ENCODE results near the gene NDUFA5. TPM values are rescaled to one million over a fixed set of nuclear protein-coding genes. Genes with fewer than 3 reads are reported as not detected.

NDUFA5 gene
- polyA plus RNA-seq, 1 of the 3 experiments (the other 2 are of a cell fraction) = 10.9 TPM

GRCh38 chr7:123500878-123501489 lies 56.6 kb downstream of the NDUFA5 start:
- Histone ChIP-seq H3K36me3 (replicated peaks in 1 of 2; ENCODE audit: control insufficient read depth in 1 of 2, insufficient read depth in 2 of 2, low read length in 1 of 2) (no peaks in the 10 kb centered on the region), H3K9me2 (no peaks in the 10 kb centered on the region), H3K79me2 (ENCODE audit: insufficient read depth) (no peaks in the 10 kb centered on the region), H2AFZ (ENCODE audit: low read depth) (no peak overlapping the region), H3K4me3 (ENCODE audit: low read depth in 2 of 2, low read length in 1 of 2) (no peak overlapping the region), H3F3A (replicated peaks; ENCODE audit: insufficient read depth) (no peaks in the 10 kb centered on the region), H4K20me1 (ENCODE audit: insufficient read depth) (no peaks in the 10 kb centered on the region), H3K4me1 (ENCODE audit: control insufficient read depth in 1 of 2, insufficient read depth in 2 of 2, low read depth in 1 of 2, low read length in 1 of 2) (no peaks in the 10 kb centered on the region), H3K9me3 (no peaks in the 10 kb centered on the region), H3K4me2 (no peak overlapping the region), H3K27ac (ENCODE audit: low read depth in 2 of 2, low read length in 1 of 2) (no peak overlapping the region), H3K27me3 (ENCODE audit: insufficient read depth) (no peaks in the 10 kb centered on the region), H3K9ac (no peak overlapping the region)
- DNase-seq = no peak
- TF ChIP-seq RCOR1 (IDR thresholded peaks at IDR 0.05; ENCODE audit: low read length) = no peak
- no peak for TF ChIP-seq FOXM1 (IDR thresholded peaks at IDR 0.05; ENCODE audit: low read depth)
- TF ChIP-seq JUND (IDR thresholded peaks at IDR 0.05) = no peak
- TF ChIP-seq TCF12 (IDR thresholded peaks at IDR 0.05) = no peak
- TF ChIP-seq ZBTB33 (IDR thresholded peaks at IDR 0.05; ENCODE audit: borderline replicate concordance, low read depth) = no peak
- TF ChIP-seq RXRA (IDR thresholded peaks at IDR 0.05; ENCODE audit: borderline replicate concordance, low read depth) = no peak
- TF ChIP-seq SIN3A (IDR thresholded peaks at IDR 0.05; ENCODE audit: borderline replicate concordance, low read depth, low read length) = no peak
- TF ChIP-seq MEF2A (IDR thresholded peaks at IDR 0.05; ENCODE audit: borderline replicate concordance, low read depth) = no peak
- TF ChIP-seq ELF1 (IDR thresholded peaks at IDR 0.05) = no peak
- TF ChIP-seq POLR2AphosphoS5 (IDR thresholded peaks at IDR 0.05; ENCODE audit: low read depth, low read length) = no peak
- no peak for TF ChIP-seq RAD21 (IDR thresholded peaks at IDR 0.05; ENCODE audit: low read length)
- TF ChIP-seq MXI1 (IDR thresholded peaks at IDR 0.05; ENCODE audit: low read depth, low read length) = no peak
- WGBS (ENCODE audit: low lambda C conversion rate) = 8% methylated on average over 1 of the region's 1 CpG
- ChIA-PET POLR2A (no interaction called here), CTCF (interaction anchor here (1.0 kb wide), 1 partner anchor 12 kb away, joined by 3 read pairs; no protein-coding TSS in a partner anchor)

GRCh38 chr7:123499211-123499970 lies 58.2 kb downstream of the NDUFA5 start:
- Histone ChIP-seq H3K4me1 (ENCODE audit: control insufficient read depth in 1 of 2, insufficient read depth in 2 of 2, low read depth in 1 of 2, low read length in 1 of 2) (no peaks in the 10 kb centered on the region; a peak in 1 of 4 replicates), H3K27ac (ENCODE audit: low read depth in 2 of 2, low read length in 1 of 2) (no peak overlapping the region), H3K4me2 (no peak overlapping the region), H4K20me1 (ENCODE audit: insufficient read depth) (no peaks in the 10 kb centered on the region), H3K9me2 (no peaks in the 10 kb centered on the region), H3K79me2 (ENCODE audit: insufficient read depth) (no peaks in the 10 kb centered on the region), H3K9me3 (no peaks in the 10 kb centered on the region), H3F3A (replicated peaks; ENCODE audit: insufficient read depth) (no peaks in the 10 kb centered on the region), H3K27me3 (ENCODE audit: insufficient read depth) (no peaks in the 10 kb centered on the region), H3K36me3 (replicated peaks in 1 of 2; ENCODE audit: control insufficient read depth in 1 of 2, insufficient read depth in 2 of 2, low read length in 1 of 2) (no peaks in the 10 kb centered on the region), H3K9ac (no peak overlapping the region), H2AFZ (ENCODE audit: low read depth) (no peak overlapping the region), H3K4me3 (ENCODE audit: low read depth in 2 of 2, low read length in 1 of 2) (no peak overlapping the region)
- POLR2A ChIA-PET = no interaction called here
- CTCF ChIA-PET = interaction anchor here (1.2 to 2.1 kb wide), 3 partner anchors 15 to 366 kb away, joined by 3 to 5 read pairs (median 5); no protein-coding TSS in a partner anchor
- DNase-seq = no peak
- TF ChIP-seq JUND (IDR thresholded peaks at IDR 0.05) = no peak
- TF ChIP-seq NRF1 (IDR thresholded peaks at IDR 0.05; ENCODE audit: low read depth, low read length) = no peak
- TF ChIP-seq ELF1 (IDR thresholded peaks at IDR 0.05) = no peak
- TF ChIP-seq YY1 (IDR thresholded peaks at IDR 0.05; ENCODE audit: low read depth) = no peak
- TF ChIP-seq MEF2A (IDR thresholded peaks at IDR 0.05; ENCODE audit: borderline replicate concordance, low read depth) = no peak
- no peak for TF ChIP-seq NFIC (IDR thresholded peaks at IDR 0.05; ENCODE audit: borderline replicate concordance)
- TF ChIP-seq FOXJ3 (CRISPR knock-in tag; IDR thresholded peaks at IDR 0.05) = no peak
- TF ChIP-seq, protein P1, sequence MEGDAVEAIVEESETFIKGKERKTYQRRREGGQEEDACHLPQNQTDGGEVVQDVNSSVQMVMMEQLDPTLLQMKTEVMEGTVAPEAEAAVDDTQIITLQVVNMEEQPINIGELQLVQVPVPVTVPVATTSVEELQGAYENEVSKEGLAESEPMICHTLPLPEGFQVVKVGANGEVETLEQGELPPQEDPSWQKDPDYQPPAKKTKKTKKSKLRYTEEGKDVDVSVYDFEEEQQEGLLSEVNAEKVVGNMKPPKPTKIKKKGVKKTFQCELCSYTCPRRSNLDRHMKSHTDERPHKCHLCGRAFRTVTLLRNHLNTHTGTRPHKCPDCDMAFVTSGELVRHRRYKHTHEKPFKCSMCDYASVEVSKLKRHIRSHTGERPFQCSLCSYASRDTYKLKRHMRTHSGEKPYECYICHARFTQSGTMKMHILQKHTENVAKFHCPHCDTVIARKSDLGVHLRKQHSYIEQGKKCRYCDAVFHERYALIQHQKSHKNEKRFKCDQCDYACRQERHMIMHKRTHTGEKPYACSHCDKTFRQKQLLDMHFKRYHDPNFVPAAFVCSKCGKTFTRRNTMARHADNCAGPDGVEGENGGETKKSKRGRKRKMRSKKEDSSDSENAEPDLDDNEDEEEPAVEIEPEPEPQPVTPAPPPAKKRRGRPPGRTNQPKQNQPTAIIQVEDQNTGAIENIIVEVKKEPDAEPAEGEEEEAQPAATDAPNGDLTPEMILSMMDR (IDR thresholded peaks at IDR 0.05) = no peak
- no peak for TF ChIP-seq FOSL2 (IDR thresholded peaks at IDR 0.05; ENCODE audit: borderline replicate concordance, low read depth)
- TF ChIP-seq, protein P2, sequence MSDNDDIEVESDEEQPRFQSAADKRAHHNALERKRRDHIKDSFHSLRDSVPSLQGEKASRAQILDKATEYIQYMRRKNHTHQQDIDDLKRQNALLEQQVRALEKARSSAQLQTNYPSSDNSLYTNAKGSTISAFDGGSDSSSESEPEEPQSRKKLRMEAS (IDR thresholded peaks at IDR 0.05; ENCODE audit: low read depth) = no peak
- TF ChIP-seq TEAD4 (IDR thresholded peaks at IDR 0.05; ENCODE audit: borderline replicate concordance, insufficient read depth) = no peak
- no peak for TF ChIP-seq TAF1 (IDR thresholded peaks at IDR 0.05; ENCODE audit: borderline replicate concordance, low read depth, low read length)
- TF ChIP-seq POLR2AphosphoS5 (IDR thresholded peaks at IDR 0.05; ENCODE audit: low read depth, low read length) = no peak
- no peak for TF ChIP-seq CHD2 (IDR thresholded peaks at IDR 0.05; ENCODE audit: low read length, partially characterized antibody)
- WGBS (ENCODE audit: low lambda C conversion rate) = 54% methylated on average over 8 of the region's 8 CpGs
